ENCODE data around the gene HSPB8.

The HSPB8 gene

GRCh38 chr12:119183942-119184695, 5.4 kb downstream of the HSPB8 start:
- TF ChIP-seq, protein P1, sequence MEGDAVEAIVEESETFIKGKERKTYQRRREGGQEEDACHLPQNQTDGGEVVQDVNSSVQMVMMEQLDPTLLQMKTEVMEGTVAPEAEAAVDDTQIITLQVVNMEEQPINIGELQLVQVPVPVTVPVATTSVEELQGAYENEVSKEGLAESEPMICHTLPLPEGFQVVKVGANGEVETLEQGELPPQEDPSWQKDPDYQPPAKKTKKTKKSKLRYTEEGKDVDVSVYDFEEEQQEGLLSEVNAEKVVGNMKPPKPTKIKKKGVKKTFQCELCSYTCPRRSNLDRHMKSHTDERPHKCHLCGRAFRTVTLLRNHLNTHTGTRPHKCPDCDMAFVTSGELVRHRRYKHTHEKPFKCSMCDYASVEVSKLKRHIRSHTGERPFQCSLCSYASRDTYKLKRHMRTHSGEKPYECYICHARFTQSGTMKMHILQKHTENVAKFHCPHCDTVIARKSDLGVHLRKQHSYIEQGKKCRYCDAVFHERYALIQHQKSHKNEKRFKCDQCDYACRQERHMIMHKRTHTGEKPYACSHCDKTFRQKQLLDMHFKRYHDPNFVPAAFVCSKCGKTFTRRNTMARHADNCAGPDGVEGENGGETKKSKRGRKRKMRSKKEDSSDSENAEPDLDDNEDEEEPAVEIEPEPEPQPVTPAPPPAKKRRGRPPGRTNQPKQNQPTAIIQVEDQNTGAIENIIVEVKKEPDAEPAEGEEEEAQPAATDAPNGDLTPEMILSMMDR (IDR thresholded peaks at IDR 0.05; ENCODE audit: low read length, missing control alignments) = no peak
- DNase-seq (ENCODE audit: low read depth) = no peak
- no peak overlapping the region for H3K4me3 ChIP-seq (replicated peaks; ENCODE audit: low read depth, low read length)

- TF ChIP-seq, protein P1 (IDR thresholded peaks at IDR 0.05; ENCODE audit: low read length, missing control alignments) = no peak
- H3K4me3 ChIP-seq (replicated peaks; ENCODE audit: low read depth, low read length) = no peak overlapping the region
- no peak for DNase-seq (ENCODE audit: low read depth)
Observed at GRCh38 chr12:119195256-119195655, 16.5 kb downstream of the HSPB8 start.

- TF ChIP-seq, protein P1 (IDR thresholded peaks at IDR 0.05; ENCODE audit: low read length, missing control alignments) = no peak
- no peak for DNase-seq (ENCODE audit: low read depth)
- H3K4me3 ChIP-seq (replicated peaks; ENCODE audit: low read depth, low read length) = no peak overlapping the region
Observed at GRCh38 chr12:119198440-119198839, 19.7 kb downstream of the HSPB8 start.

DNA sequence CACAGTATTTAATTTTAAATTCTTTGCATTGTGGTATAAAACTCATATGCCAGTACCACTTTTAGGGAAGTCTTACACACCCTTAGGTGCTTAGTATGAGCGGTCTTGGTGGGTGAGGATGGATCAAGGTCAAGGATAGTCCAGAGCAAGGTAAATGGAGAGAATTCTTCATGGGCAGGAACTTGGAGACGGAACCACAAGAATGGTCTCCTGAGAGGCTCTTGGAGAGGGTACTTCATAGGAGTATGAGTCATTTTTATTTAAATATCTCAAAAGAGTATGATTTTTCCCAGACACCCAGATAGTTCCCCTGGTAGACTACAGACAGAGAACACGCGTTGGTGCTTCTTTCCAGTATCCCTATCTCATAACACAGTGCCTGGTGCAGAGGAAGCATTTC, 21.9 kb downstream of the HSPB8 start:
- DNase-seq (ENCODE audit: low read depth) = no peak
- no peak overlapping the region for H3K4me3 ChIP-seq (replicated peaks; ENCODE audit: low read depth, low read length)
- TF ChIP-seq, protein P1 (IDR thresholded peaks at IDR 0.05; ENCODE audit: low read length, missing control alignments) = no peak

- H3K4me3 ChIP-seq (replicated peaks; ENCODE audit: low read depth, low read length) = no peak overlapping the region
- no peak for DNase-seq (ENCODE audit: low read depth)
- TF ChIP-seq, protein P1 (IDR thresholded peaks at IDR 0.05; ENCODE audit: low read length, missing control alignments) = no peak
Observed at GRCh38 chr12:119201789-119202543, 23.2 kb downstream of the HSPB8 start.

DNA sequence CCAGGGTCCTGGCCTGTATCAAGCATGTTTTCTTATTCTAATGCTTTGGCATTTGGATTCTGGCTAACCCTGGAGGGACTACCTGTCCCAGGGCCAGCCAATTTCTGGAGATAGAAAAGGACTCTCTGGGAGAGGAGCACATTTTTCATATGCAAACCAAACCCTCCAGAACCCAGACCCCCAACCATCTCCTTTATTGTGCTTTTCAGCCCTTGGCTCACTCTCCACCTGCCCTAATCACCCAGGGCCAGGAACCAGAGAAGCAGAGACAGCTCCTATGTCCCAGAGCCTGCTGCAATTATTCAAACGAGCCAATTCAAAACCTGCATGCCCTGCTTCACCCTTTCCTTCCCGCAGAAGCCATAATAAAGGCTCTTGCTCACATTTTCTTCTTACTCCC, 23.8 kb downstream of the HSPB8 start:
- DNase-seq (ENCODE audit: low read depth) = no peak
- H3K4me3 ChIP-seq (replicated peaks; ENCODE audit: low read depth, low read length) = no peak overlapping the region
- TF ChIP-seq, protein P1 (IDR thresholded peaks at IDR 0.05; ENCODE audit: low read length, missing control alignments) = no peak

All from fibroblast of pulmonary artery (primary cell).